Tibial nerve (tissue), 4 donors: ENCODE results near the gene GNMT. TPM values are rescaled to one million over a fixed set of nuclear protein-coding genes. Genes with fewer than 3 reads are reported as not detected.

ENCODE experiments used
- DNase-seq, 2 donors: peaks; one replicate each; pipeline ENCODE4 v3.0.0-alpha.2; 2019; ENCODE audit warnings: low spot score in 2 of 2
- H3K27ac ChIP-seq, 4 donors: fragments of 200-600 bp; sonication (generic) in 3 of 4; one replicate each; pipeline ENCODE4 v1.5.1; 2017 to 2019; ENCODE audit warnings: mild to moderate bottlenecking in 1 of 4
- H3K27me3 ChIP-seq, 2 donors: fragments of 200-600 bp; sonication (generic) in 1 of 2; one replicate each; pipeline versions ENCODE4 v1.5.1 to v1.6.0; 2017 to 2019
- H3K36me3 ChIP-seq, 3 donors: fragments of 200-600 bp; sonication (generic); one replicate each; pipeline ENCODE4 v1.5.1; 2018 to 2019
- H3K4me1 ChIP-seq, 4 donors: fragments of 200-600 bp; sonication (generic) in 3 of 4; one replicate each; pipeline ENCODE4 v1.5.1; 2017 to 2019
- H3K4me3 ChIP-seq, 4 donors: fragments of 200-600 bp; sonication (generic) in 3 of 4; one replicate each; pipeline ENCODE4 v1.5.1; 2017 to 2019; ENCODE audit warnings: mild to moderate bottlenecking in 1 of 4, moderate library complexity in 1 of 4
- H3K9me3 ChIP-seq, 4 donors: fragments of 200-600 bp; sonication (generic) in 3 of 4; one replicate each; pipeline ENCODE4 v1.5.1; 2017 to 2019
- CTCF ChIP-seq, 5 experiments: fragments of 200-600 bp in 3 of 5; fragments of 450-650 bp in 2 of 5; sonication (generic) in 3 of 5; IDR thresholded peaks; one replicate each; pipeline ENCODE4 v1.5.1; 2016 to 2019; ENCODE audit warnings: antibody characterized with exemption in 5 of 5, mild to moderate bottlenecking in 3 of 5, moderate library complexity in 2 of 5
- EP300 ChIP-seq, 2 donors: sonication (generic); formaldehyde crosslinking; IDR thresholded peaks; one replicate each; pipeline ENCODE4 v1.6.1; 2017; ENCODE audit warnings: antibody characterized with exemption in 2 of 2, mild to moderate bottlenecking in 1 of 2
- POLR2A ChIP-seq, 2 donors: fragments of 450-650 bp; IDR thresholded peaks; one replicate each; pipeline ENCODE4 v1.6.1; 2017; ENCODE audit warnings: antibody characterized with exemption in 2 of 2, mild to moderate bottlenecking in 2 of 2, moderate library complexity in 2 of 2
- WGBS, 2 donors: methylation state at CpG; one replicate each; pipeline ENCODE4 v1.1.5; 2018; 5-methylcytosine and 5-hydroxymethylcytosine counted together
- total RNA-seq, 4 donors: library from RNA; depleted of rRNA; stranded (reverse); fragments of >200 nt; gene quantifications; one replicate each; pipeline ENCODE4 v1.1.0, GENCODE V29; 2016

Gene GNMT
- total RNA-seq, 4 donors from 2014 or later: 2.0 to 3.1 (median 2.1) TPM; not detected in 1

DNA sequence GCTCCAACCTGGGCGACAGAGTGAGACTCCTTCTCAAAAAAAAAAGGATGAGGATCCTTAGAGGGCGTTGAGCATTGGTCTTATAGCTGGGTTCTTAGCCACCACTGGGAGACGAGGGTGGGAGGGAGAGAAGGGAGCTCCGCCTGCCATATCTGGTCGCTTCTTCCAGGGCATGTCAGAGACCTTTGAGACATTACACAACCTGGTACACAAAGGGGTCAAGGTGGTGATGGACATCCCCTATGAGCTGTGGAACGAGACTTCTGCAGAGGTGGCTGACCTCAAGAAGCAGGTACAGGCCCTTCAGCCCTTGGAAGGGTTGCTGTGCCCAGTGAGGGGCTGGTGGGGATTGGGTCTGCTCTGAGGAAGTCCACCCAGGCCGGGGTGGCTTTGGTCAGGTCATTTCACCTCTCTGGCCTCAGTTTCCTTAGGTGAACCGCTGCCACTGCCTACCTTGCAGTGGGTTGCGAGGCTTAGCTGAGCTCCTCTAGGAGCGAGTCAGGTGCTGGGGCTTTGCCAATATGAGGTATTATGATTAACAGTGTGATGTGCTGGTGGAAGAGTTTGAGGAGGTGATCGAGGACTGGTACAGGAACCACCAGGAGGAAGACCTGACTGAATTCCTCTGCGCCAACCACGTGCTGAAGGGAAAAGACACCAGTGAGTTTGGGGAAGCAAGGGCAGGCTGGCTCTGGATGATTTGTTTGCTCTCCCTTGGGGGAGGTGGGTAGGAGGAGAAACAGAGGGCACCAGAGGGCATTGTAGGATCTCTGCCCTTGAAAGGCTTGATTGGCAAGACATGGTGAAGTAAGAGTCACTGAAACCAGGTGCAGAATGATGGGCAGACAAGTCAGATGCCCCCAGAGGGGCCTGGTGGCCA lies 22.8 kb upstream of the GNMT start:
- Histone ChIP-seq H3K9me3 (no peaks in the 10 kb centered on the region), H3K36me3 (peaks cover 0 to 87% (median 27%) of the 10 kb centered on the region in 3 donors), H3K4me3 (no peak overlapping the region), H3K4me1 (peaks cover 0 to 8% (median 0%) of the 10 kb centered on the region in 4 donors), H3K27me3 (no peaks in the 10 kb centered on the region), H3K27ac (no peak overlapping the region)
- 92% methylated on average over 13 of the region's 13 CpGs for WGBS, 2 donors
- TF ChIP-seq EP300 (IDR thresholded peaks at IDR 0.05): no peak
- no peak for TF ChIP-seq POLR2A (IDR thresholded peaks at IDR 0.05)
- no peak for TF ChIP-seq CTCF (IDR thresholded peaks at IDR 0.05)
- DNase-seq: no peak

GRCh38 chr6:42938428-42938796 lies 22.1 kb upstream of the GNMT start:
- no peak overlapping the region for H3K27ac ChIP-seq
- peaks cover 0 to 4% (median 0%) of the 10 kb centered on the region in 4 donors for H3K4me1 ChIP-seq
- H3K9me3 ChIP-seq: no peaks in the 10 kb centered on the region
- TF ChIP-seq POLR2A (IDR thresholded peaks at IDR 0.05): no peak
- TF ChIP-seq EP300 (IDR thresholded peaks at IDR 0.05): no peak
- TF ChIP-seq CTCF (IDR thresholded peaks at IDR 0.05): no peak
- 73 to 76% methylated on average over 5 of the region's 5 CpGs for WGBS, 2 donors
- no peak overlapping the region for H3K4me3 ChIP-seq
- peaks cover 0 to 88% (median 27%) of the 10 kb centered on the region in 3 donors for H3K36me3 ChIP-seq
- no peak for DNase-seq
- no peaks in the 10 kb centered on the region for H3K27me3 ChIP-seq

DNA sequence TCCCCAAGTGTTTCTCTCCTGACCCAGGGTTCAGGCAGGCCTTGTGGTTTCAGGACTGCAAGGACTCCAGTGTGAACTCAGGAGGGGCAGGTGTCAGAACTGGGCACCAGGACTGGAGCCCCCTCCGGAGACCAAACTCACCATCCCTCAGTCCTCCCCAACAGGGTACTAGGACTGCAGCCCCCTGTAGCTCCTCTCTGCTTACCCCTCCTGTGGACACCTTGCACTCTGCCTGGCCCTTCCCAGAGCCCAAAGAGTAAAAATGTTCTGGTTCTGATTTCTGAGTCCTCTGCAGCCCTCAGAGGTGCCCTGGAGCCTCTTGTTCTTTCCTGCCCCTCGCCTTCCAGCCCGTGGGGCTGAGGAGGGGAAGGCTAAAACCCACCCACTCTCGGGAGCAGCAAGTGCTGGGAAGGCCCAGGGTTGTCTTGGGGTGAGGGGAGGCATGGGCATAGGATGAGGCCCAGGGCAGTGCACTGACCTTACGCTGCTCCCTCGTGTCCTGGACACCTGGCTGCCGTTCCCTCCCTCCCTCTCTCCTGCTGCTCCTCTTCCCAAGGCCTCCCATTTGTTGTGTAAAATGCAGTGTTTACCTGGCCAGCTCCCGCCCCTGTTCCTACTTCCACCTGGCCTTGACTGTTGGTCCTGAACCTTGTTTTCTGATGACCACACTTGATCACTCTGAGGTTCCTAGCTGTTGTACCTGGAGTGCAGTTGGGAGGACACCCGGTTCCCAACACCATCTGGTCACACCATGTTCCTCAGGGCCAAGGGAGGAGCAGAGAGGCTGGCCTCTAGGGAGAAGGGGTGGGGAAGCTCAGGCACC lies 21.4 kb upstream of the GNMT start:
- TF ChIP-seq CTCF (IDR thresholded peaks at IDR 0.05) (no peak), EP300 (IDR thresholded peaks at IDR 0.05) (no peak), POLR2A (IDR thresholded peaks at IDR 0.05) (no peak)
- WGBS, 2 donors: 69 to 77% methylated on average over 9 of the region's 9 CpGs
- peaks cover 0 to 92% (median 30%) of the 10 kb centered on the region in 3 donors for H3K36me3 ChIP-seq
- no peaks in the 10 kb centered on the region for H3K9me3 ChIP-seq
- no peak overlapping the region for H3K27ac ChIP-seq
- H3K4me1 ChIP-seq: peaks cover 0 to 4% (median 0%) of the 10 kb centered on the region in 4 donors
- H3K27me3 ChIP-seq: no peaks in the 10 kb centered on the region
- no peak overlapping the region for H3K4me3 ChIP-seq
- no peak for DNase-seq

- 81 to 90% methylated on average over 4 of the region's 4 CpGs for WGBS, 2 donors
Observed at GRCh38 chr6:42939810-42940167, 20.8 kb upstream of the GNMT start.

More at GRCh38 chr6:42939810-42940167, 20.8 kb upstream of the GNMT start:
- Histone ChIP-seq H3K4me1 (peaks cover 0 to 4% (median 0%) of the 10 kb centered on the region in 4 donors), H3K9me3 (no peaks in the 10 kb centered on the region), H3K36me3 (peaks cover 0 to 92% (median 24%) of the 10 kb centered on the region in 3 donors), H3K27me3 (no peaks in the 10 kb centered on the region), H3K27ac (no peak overlapping the region), H3K4me3 (no peak overlapping the region)
- no peak for TF ChIP-seq EP300 (IDR thresholded peaks at IDR 0.05)
- no peak for TF ChIP-seq POLR2A (IDR thresholded peaks at IDR 0.05)
- TF ChIP-seq CTCF (IDR thresholded peaks at IDR 0.05): no peak
- no peak for DNase-seq
